ENCODE results near the gene SMAP1.

The SMAP1 gene

GRCh38 chr6:70860045-70860444 lies 192.4 kb downstream of the SMAP1 start:
- DNase-seq (ENCODE audit: low read depth): no peak
- no peak for TF ChIP-seq CTCF (conservative IDR thresholded peaks at IDR 0.05; ENCODE audit: low read depth, low read length)
- no peak overlapping the region for H3K4me3 ChIP-seq (ENCODE audit: low read length)

- H3K4me3 ChIP-seq (ENCODE audit: low read length): no peak overlapping the region
- no peak for TF ChIP-seq CTCF (conservative IDR thresholded peaks at IDR 0.05; ENCODE audit: low read depth, low read length)
- DNase-seq (ENCODE audit: low read depth): no peak
Observed at GRCh38 chr6:70860920-70861319, 193.2 kb downstream of the SMAP1 start.

- TF ChIP-seq CTCF (conservative IDR thresholded peaks at IDR 0.05; ENCODE audit: low read depth, low read length): no peak
- H3K4me3 ChIP-seq (ENCODE audit: low read length): no peak overlapping the region
- no peak for DNase-seq (ENCODE audit: low read depth)
Observed at GRCh38 chr6:70863343-70863742, 195.7 kb downstream of the SMAP1 start.

GRCh38 chr6:70864401-70864800 lies 196.7 kb downstream of the SMAP1 start:
- no peak overlapping the region for H3K4me3 ChIP-seq (ENCODE audit: low read length)
- no peak for TF ChIP-seq CTCF (conservative IDR thresholded peaks at IDR 0.05; ENCODE audit: low read depth, low read length)
- no peak for DNase-seq (ENCODE audit: low read depth)

GRCh38 chr6:70872469-70872868 lies 204.8 kb downstream of the SMAP1 start:
- TF ChIP-seq CTCF (conservative IDR thresholded peaks at IDR 0.05; ENCODE audit: low read depth, low read length): no peak
- DNase-seq (ENCODE audit: low read depth): no peak
- H3K4me3 ChIP-seq (ENCODE audit: low read length): no peak overlapping the region

- no peak for DNase-seq (ENCODE audit: low read depth)
- TF ChIP-seq CTCF (conservative IDR thresholded peaks at IDR 0.05; ENCODE audit: low read depth, low read length): no peak
- H3K4me3 ChIP-seq (ENCODE audit: low read length): no peak overlapping the region
Observed at GRCh38 chr6:70874181-70874913, 206.7 kb downstream of the SMAP1 start.

GRCh38 chr6:70879496-70879895 lies 211.8 kb downstream of the SMAP1 start:
- no peak for TF ChIP-seq CTCF (conservative IDR thresholded peaks at IDR 0.05; ENCODE audit: low read depth, low read length)
- no peak overlapping the region for H3K4me3 ChIP-seq (ENCODE audit: low read length)
- DNase-seq (ENCODE audit: low read depth): no peak
